Measurements from ENCODE around the gene GMDS.

Gene GMDS

DNA sequence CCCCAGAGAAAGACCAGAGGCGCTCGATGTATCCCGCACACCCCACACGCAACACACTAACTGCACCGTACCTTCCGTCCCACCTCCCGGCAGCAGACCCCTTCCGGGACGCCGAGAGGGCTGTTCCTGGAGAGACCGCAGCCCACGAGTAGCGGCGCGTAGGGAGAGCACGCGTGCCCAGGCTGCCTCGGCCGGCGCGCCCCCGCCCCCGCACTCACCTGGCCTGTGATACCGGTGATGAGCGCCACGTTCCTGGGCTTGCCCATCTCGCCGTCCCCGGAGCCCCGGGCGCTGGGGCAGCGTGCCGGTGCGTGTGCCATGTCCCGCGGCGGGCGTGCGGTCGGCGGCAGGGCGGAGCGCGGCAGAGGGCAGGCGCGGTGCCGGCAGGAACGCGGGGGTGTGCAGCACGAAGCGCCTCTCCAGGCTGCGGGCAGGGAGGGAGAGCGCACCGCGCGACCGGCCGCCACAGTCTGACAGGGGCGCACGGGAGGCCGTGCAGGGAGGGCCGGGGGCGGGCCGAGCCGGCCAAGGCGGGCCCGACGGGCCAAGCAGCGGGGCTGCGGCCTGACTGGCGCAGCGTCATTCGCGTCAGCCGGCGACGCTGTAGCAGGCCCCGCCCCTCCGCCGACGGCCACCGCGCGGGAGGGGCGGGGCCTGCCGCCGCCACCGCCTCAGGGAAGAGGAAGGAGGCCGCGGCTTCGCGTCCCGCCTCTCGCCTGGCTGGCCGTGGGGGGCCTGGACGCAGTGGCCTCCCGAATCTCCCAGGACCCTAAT is at the start of gene GMDS:
GMDS (minus strand) TSS at position 503 of the 774 bp plus-strand sequence.
- peak; percentile 55 for DNase-seq

DNA sequence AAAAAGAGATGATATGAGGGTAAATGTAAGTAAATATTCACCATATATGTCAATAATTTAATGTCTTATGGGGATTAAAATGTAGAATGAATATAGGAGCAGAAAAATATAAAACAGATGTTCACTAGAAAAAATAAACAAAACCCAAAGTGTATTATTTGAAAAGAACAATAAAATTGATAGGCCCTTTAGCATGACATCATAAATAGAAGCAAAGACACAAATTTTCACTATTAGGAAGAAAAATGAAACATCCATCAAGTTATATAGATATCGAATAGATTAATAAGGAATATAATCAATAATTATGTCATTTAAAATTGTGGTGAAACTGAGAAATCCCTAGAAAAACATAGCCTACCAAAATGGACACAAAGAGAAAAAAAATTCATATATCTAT is 40.1 kb upstream of the GMDS start:
- DNase-seq = no peak

DNA sequence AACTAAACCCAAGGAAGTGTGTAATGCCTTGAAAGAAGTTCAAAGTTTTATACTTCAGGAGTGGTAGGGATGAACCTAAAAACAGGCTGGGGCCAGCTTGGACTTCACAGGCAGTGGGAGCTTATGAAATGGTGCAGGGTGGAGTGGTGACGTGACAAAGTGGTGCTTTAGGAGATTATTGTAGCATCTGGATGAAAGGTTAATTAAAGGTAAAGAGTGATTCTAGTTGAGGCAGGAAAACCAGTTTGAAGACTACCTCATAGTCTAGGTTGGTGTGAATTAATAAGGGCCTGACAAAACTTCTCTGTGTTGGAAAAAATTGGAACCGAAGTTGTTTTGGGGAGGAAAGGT is 30.5 kb upstream of the GMDS start:
- DNase-seq = no peak

DNA sequence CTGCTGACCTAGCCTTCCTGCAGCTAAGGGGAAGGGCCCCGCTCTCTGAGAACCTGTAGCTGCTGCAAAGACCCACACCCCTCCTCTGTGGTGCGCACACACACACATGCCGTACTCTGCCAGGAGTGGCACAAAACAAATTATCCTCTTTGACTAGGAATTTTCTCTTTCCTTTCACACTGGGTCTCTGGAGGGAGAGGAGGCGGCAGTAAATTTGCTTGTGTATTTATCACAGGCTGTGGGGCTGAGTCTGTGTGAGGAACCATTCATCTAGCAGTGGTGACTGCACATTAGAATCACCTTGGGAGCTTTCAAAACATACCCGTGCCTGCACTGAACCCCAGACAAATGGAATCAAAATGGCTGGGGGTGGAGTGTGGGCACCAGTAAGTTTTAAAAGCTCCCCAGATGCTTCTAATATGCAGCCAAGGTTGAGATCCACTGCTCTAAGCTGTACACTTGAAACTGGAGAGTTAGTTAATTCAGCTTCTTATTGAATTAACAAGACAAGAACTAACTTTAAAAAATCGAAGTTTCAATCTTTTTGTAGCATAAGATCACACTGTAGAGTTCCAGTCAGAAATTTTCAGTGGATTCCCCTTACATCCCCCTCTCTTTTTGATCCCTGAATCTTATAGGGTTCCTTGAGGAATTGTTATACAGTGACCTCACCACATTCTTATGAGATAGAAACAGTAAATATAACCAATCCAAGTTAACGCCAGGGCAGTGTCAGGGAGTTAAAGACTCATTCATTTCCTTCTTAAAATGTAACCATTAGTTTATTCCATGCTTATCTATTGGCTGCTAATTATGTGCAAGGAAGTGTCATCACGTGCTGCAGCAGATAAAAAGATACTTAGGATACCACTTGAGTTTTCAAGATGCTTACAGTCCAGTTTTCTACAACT is 29.8 kb upstream of the GMDS start:
- no peak for DNase-seq

DNA sequence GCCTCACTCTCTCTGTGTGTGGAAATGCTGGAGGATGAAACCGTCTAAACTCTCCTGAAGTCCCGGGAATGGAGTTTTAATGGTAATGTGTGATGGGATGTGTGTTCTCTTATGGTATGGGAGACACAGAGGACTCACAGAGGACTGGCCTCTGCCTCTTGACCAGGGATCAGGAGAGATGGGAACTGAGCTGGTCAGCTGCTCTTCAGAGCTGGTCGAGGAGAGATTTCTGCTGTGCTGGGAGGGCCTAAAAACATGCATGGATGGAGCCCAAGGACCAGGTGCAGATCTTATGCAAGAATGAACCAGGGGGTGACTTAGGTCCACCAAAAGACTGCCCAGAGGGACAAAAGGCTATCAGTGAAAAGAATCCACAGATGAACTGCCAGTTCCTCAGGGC is 27.3 kb upstream of the GMDS start:
- DNase-seq = no peak

DNA sequence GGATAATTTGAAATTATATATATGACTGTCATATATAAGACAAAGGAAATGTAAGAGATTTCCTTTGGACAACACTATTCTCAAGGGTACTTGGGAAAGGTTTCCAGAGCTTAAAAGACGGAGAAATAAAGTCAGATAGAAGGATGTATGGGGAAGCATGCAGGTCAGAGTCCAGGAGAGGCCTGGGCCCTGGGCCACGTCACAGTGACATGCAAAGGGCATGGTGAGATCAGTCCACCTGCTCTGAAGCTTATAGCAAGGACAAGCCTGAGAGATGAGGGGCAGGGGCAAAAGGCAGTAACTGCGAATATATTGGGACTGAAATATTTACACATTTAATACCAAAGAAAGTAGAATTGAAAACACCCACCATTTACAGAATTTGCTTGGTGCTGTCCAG is 24.6 kb upstream of the GMDS start:
- DNase-seq = no peak

DNA sequence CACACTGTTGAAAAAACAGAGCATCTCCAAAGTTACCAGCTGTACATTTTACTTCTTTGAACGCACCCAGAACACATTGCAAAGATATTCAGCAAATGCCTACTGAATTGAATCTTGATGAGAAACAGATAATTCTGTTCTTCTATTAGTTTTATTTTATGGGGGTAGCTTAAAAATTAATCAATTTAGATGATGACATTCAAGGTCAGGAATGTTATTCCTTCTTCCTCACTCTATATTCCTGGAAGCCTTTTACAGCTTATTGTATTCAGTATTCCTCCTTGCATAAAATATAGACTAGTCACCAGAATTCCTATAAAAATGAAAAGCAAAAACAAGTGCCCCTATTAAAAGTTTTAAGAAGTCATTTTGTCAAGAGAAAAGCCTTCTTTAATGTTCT is 21.4 kb upstream of the GMDS start:
- DNase-seq = no peak

DNA sequence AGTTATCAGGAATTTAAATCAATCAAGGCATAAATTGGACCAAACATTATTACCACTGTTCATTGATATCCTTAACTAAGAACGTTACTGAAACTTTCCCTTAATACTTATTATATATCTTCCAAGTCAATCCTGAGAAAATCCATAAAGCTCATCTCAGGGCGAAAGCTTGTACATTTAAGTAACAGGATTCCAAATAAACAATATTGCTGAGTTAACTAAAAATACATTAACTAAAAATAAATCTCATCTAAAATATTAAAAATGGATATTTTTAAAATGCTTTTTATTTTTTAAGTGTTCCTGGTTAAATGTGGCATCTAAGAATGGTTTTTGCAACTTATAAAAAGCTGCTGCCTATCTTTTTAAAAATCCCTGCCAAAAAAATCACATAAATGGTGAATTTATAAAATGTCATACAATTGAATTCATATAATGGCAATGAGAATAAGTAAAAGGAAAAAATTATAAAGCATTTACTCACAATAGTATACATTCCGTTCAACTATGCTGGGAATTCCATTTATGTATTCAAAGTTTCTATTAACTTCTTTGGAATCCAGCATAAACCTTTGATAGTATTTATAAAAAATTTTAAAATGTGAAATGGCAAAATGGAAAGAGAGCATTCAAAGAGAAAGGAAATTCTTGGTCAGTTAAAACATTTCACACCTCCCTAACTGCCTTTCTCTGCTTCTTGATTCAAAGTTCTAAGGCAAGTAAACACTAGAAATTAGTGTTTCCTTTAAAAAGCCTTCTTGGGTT is 20.8 kb upstream of the GMDS start:
- no peak for DNase-seq

DNA sequence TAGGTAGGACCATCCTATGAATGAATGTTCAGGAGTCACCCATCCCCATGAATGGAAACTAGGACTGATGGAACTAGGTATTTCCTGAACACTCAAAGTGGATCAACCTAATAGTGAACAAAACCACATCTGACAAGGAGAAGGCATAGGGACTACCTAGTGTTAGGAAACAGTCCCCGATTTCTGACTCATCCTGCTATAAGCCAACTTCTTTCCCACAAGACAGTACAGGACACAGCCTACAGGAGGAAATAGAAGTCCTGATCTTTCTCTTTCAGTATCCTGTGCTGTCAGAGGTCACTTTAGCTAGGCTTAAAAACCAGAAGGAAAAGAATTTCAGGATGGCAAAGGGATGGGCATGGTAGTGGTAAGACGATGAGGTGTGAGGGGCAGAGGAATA is 19.5 kb upstream of the GMDS start:
- no peak for DNase-seq

DNA sequence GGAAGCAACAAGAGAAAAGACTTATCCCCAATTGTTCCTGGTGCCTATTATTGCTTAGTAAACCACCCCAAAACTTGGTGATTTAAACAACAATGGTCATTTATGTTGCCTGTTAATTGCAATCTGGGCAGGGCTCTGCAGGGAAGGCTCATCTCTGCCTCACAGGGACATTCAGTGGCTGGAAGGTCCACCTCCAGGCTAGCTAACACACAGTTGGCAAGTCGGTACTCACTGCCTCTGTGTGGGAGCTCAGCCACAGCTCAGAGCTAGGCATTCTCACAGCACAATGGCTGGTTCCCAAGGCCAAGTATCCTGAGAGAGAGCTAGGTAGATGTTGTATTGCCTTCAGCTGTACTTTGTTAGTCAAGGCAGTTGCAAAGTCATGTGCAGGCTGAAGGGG is 18.5 kb upstream of the GMDS start:
- DNase-seq = no peak

DNA sequence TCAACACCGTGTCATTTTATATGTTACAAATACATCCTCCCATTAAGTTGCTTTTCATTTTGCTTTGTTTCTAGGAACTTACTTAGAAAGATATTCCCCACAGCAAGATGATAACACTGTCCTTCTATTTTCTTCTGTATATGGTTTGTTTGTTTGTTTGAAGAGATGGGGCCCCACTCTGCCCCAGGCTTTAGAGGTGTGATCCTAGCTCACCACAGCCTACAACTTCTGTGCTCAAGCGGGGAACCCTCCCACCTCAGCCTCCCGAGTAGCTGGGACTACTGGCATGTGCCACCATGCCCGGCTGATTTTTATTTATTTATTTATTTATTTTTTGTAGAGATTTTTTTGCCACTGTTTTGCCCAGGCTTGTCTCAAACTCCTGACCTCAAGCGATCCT is 14.2 kb upstream of the GMDS start:
- DNase-seq = no peak

DNA sequence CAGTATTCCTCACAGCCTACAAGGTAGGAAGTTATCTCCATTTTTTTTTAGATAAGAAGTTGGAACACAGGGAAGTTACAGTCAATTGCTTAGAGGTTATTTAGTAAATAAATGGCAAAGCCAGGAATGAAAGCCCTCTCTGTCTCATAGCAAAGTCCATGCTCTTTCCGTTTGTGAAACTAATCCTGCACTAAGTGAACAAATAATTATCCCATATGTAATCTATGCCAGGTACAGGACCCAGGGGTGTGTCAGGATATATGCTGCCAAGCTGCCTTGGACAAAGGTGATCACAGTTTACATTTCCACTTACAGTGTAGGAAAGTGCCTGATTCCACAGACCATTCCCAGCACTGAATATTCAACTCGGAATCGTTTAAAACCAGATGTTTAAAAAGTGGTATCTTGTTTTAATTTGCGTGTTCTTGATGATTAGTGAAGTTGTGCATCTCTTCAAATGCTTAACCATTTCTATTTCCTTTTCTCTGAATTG is 13.6 kb upstream of the GMDS start:
- no peak for DNase-seq

DNA sequence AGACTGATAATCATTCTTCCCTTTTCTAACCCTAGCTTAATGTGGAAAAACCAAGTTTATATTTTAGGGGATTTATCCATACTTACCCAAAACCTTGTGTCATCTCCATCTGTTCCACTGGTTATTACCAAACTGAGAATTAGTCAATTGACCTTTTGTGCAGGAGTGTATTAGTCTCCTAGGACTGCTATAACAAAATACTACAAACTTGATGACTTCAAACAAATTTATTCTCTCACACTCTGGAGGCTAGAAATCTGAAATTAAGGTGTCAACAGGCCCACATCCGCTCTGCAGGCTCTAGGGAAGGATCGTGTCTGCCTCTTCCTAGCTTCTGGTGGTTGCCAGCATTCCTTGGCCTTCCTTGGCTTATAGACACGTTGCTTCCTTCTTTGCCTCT is 12.7 kb upstream of the GMDS start:
- DNase-seq = no peak

DNA sequence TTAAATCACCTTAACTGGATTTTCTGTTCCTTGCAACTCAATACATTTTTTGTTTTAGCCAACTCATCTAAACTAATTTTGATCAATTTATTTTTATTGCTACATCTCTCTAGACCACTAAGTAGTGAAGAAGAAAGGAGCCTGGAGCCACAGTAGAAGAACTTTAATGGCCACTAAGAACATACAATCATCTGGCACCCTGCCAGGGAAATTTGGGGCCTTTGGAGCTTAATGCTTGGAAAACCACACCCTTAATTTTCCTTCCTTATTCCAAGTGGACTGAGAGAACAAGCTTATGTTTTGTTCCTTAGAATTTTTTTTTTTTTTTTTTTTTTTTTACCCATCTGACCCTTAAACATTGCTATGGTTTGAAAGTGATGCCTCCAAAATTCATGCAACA is 12.0 kb upstream of the GMDS start:
- no peak for DNase-seq

DNA sequence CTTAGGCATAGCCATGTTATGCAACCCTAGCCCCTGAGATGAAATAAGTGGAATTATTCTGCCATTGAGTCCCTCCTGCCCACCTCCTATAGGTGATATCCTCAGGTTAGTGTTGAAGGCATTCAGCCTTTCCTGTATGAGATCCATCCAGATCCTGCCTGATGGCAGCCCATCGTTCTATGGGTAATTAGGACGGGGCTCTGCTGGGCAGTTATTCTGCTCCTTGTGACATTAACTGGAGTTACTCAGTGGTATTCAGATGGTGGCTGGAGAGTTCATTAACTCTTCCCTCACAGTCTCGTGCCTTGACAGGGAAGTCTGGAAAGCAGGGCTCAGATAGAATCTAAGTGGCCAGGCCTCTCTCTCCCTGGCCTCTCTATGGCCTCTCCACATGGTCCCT is 9.3 kb upstream of the GMDS start:
- no peak for DNase-seq

DNA sequence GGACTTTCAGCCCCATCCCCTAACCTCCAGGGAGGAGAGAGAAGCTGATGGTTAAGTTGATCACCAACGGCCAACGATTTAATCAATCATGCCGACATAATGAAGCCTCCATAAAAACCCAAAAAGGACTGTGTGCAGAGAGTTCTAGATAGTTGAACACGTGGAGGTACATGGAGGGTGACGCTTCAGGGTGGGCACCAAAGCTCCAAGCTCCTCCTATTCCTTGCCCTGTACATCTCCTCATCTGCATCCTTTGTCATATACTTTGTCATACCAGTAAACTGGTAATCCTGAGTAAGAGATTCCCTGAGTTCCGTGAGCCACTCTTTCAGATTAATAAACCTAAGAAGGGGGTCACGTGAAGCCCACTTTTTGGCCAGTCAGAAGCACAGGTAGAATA is 3.7 kb upstream of the GMDS start:
- DNase-seq = no peak

DNA sequence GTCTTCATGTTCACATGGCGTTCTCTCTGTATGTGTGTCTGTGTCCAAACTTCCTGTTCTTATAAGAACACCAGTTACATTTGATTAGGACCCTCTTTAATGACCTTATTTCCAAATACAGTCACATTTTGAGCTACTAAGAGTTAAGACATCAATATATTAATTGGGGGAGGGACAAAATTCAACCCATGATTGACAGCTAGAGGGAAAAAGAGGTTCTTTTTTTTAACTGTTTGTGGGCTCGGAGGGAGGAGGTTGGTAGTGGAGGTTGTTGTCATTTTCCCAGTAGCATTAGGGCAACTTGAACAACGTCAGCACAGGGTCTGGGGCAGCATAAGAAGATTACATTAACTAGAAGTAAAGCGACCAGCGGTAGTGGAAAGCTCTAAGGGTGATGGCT is 2.3 kb upstream of the GMDS start:
- DNase-seq = no peak

DNA sequence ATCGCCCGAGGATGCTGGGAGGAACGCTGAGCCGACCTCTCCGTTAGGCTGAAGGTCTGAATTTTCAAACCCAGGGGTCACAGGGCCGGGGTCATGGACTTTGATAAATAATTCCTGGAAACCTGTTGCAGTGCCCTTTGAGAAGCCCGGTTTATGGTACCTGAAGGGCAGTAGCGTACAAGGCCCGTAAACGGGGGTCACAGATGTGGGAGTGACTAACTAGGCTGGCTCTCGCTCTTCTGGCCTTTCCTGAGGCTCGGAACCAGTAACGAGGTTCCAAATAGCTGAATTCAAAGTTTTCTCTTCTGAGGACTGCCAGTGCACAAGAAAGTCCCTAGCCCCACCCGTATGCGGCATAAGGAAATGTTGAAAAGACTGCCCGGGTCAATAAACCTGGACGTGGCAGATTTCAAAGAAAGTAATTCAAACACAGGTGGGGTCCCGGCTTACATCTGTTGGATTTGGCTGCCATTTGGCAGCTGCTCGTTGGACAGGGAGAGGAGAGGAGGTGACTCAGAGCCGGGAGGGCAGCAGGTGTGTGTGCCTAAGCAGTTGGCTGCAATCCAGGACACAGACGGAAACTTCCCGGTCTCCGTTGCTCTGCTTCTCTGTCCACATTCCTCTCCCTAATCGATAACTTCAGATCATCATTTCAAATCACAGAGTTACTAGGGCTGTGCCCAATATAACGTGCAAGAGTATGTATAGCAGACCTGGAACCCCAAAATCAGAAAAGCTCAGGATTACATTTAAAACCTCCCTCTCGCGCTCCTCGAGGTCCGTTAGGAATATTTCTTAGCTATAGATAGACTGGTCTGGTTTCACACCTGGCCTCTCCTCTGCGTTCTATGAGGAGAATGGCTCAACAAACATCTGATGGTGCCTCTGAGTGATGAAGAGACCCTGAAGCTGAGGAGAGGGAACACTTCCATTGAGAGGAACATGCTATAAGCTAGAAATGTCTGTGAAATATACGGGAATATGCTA is 765 bp upstream of the GMDS start:
- peak; percentile 78 for DNase-seq

DNA sequence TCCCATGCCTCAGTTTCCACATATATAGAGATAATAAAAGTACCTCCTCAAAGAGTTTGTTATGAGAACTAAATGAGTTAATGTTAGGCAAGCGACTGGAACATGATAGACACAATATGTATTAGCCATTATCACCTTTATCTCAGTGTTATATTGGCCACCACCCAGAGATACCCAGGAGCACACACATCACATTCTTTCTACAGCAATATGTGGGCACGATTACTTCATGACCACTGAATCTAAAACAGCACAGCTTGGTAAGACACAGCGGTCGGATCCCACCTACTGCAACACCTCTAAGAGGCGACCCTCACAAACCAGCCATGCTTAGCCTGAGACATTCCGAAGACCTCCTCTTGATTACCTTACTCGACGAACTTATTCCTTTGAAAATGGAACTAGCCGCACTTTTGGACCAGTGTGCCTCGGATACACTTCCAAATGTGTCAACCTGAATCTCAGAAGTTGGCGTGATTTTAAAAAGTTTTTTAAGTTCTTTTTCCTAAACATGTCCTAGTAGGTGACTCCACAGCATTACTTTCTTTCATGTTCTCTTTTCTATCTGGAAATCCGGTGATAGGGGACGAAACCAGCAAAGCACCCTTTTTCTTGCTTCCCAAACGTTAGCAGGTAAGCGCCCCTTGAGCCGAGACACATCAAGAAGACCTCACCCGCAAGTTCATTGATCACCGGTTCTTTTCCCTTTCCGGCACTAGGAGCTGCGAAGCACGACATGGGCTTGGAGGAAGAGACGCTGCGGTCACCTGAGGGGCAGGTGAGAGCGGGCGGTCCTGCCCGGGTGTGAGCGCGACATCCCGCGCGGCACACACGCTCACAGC is 923 bp downstream of the GMDS start:
- no peak for DNase-seq

DNA sequence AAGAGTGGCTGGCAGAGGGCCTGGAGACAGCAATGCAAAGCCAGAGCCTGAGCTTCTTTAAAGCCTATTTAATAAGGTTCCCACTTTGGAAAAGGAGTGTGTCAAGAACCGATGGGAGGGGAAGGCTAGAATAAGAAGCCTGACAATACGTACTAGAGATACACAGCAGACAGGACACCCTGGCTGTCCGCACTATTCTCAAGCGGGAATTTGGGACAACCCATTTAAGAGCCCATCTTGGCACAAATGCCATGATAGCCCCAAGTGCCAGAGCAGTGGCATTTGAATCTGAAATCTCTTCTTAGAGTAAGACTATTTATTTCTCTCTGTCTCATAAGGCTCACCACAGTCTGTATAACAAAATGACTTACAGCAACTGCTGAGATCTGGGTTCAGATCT is 3.1 kb downstream of the GMDS start:
- DNase-seq = no peak

DNA sequence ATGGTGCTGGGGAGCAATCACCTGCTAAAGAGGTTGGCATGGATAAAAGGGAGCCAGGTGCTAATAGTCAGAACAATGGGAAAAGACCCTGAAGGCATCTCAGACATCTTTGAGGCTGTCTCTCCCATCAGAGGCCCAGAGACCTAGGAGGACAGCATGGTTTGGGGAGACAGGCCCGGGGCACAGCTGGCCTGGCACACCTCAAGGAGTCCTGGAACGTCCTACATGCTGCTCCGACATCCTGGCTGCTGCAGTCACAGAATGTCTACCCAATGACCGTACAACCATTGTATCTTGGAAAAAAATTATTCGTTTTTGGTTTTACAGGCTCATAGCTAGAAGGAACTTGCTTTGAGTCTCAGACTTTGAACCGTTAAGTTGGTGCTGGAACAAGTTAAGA is 4.4 kb downstream of the GMDS start:
- DNase-seq = no peak
